ENCODE data around the gene NPM3. TPM values are rescaled to one million over a fixed set of nuclear protein-coding genes. Genes with fewer than 3 reads are reported as not detected.

Gene NPM3
- polyA plus RNA-seq, 1 experiment: 31.5 TPM

DNA sequence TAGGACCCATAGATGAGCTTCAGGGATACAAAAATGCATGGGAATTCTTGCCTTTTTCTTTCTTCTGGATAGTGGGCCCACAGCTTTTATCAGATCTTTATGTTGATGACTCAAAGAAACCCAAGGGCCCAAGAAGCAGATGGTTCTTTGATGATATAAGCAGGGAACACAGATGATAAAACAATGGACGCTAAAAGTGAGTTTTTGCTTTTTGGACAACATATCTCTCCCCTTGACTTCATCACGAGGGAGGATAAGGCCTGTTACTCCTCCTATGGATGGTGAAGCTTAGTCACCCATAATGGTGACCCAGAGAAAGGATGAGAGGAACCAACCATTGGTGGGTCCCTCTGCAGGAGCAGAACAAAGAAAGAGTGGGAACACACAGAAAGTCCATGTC lies 41.5 kb upstream of the NPM3 start:
- DNase-seq (ENCODE audit: low read depth, low spot score): no peak
- peak overlapping the region; percentile 11 for H3K27ac ChIP-seq (ENCODE audit: low read depth, low read length)
- TF ChIP-seq, protein P1, sequence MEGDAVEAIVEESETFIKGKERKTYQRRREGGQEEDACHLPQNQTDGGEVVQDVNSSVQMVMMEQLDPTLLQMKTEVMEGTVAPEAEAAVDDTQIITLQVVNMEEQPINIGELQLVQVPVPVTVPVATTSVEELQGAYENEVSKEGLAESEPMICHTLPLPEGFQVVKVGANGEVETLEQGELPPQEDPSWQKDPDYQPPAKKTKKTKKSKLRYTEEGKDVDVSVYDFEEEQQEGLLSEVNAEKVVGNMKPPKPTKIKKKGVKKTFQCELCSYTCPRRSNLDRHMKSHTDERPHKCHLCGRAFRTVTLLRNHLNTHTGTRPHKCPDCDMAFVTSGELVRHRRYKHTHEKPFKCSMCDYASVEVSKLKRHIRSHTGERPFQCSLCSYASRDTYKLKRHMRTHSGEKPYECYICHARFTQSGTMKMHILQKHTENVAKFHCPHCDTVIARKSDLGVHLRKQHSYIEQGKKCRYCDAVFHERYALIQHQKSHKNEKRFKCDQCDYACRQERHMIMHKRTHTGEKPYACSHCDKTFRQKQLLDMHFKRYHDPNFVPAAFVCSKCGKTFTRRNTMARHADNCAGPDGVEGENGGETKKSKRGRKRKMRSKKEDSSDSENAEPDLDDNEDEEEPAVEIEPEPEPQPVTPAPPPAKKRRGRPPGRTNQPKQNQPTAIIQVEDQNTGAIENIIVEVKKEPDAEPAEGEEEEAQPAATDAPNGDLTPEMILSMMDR (IDR thresholded peaks at IDR 0.05; ENCODE audit: low read depth, low read length): no peak
- no peaks in the 10 kb centered on the region for H3K27me3 ChIP-seq (ENCODE audit: control insufficient read depth, insufficient read depth, low read length)
- ChIA-PET POLR2A (no interaction called here), CTCF (interaction anchor here (1.0 kb wide), 1 partner anchor 12 kb away, joined by 9 read pairs; no protein-coding TSS in a partner anchor)
- no peak overlapping the region for H3K4me3 ChIP-seq (ENCODE audit: low read depth, low read length)
- H3K9me3 ChIP-seq (ENCODE audit: control insufficient read depth, insufficient read depth, low read length): no peaks in the 10 kb centered on the region; the same call in 1 of the 2 replicates

DNA sequence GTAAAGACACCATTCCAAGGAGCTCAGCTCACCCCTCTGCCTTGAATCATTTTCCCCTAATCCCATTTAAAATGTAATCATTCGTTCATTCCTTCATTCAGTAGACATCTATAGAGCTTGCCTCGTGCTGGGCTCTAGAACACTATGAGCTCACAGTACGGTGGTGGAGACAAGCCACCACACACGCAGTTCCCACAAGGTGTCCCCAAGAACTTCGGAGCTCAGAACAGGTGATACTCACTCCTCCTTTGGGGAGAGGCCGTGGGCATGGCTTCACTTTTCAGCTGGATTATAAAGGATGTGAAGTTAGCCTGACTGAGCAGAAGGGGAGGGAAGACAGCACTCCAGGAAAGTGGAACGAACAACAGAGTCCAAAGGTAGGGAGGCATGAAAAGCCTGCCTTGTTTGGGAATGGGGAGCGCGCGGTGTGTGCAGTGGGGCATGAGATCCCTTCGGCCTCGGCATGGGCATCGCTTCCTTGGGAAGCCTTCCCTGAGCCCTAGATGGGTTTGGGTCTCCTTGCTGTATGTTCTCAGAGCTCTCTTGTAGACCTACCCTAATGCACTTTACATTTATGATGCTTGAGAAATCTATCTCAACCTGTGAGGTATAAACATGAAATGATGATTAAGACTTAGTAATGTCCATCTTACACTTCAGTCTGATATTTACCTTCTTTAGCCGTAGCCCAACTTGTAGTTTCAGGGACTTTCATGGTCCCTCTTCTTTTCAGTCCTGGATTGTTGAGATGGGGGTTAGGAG lies 35.8 kb upstream of the NPM3 start:
- POLR2A ChIA-PET: interaction anchor here (0.6 to 2.0 kb wide), 15 partner anchors 8 to 776 kb away, joined by 3 to 17 read pairs (median 4); partner anchors contain the start of genes ARMH3, DPCD, HPS6 and NPM3
- no peak for DNase-seq (ENCODE audit: low read depth, low spot score)
- Histone ChIP-seq H3K4me3 (ENCODE audit: low read depth, low read length) (peak overlapping the region; percentile 98), H3K27me3 (ENCODE audit: control insufficient read depth, insufficient read depth, low read length) (no peaks in the 10 kb centered on the region), H3K27ac (ENCODE audit: low read depth, low read length) (peak overlapping the region; percentile 57), H3K9me3 (ENCODE audit: control insufficient read depth, insufficient read depth, low read length) (no peaks in the 10 kb centered on the region; the same call in 1 of the 2 replicates)
- CTCF ChIA-PET: interaction anchor here (0.6 to 2.9 kb wide), 7 partner anchors 17 to 215 kb away, joined by 3 to 19 read pairs (median 5); no protein-coding TSS in a partner anchor
- TF ChIP-seq, protein P1 (IDR thresholded peaks at IDR 0.05; ENCODE audit: low read depth, low read length): no peak

DNA sequence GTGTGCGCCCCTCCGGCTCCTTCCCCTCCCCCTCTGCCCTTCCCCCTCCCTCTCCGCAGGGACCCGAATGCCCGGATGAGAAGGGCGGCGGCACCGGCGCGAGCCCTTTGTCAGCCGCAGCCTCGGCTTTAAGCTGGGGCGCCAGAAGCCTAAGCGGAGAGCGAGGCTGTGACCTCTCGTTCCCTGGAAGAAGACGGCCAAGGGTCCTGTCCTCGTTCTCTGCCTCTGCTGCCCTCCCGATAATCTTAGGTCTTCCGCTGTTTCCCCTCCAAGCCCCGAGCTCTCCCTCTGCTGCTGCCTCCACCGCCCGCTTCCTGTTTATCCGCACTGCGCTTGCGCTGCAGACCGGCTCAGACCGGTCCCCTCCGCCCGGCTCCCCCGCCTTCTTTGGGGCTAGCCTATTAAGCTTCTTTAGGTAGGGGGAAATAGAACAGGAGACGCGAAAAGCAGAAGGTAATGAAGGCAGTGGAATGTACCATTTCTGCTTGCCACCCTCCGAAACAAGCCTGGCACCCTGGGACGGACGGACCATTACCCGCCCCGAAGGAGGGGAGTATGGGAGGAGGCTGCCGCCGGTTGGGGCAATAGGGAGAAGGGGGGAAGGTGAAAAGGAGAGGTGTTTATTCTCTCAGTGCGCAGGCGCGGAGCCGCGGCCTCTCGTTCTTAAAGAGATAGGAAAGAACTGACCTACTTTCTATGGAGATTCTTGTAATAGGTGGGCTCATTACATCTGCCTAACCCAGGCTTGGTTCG lies 35.0 kb upstream of the NPM3 start, which contains the start of gene OGA:
OGA (minus strand) TSS at position 326 of the 753 bp plus-strand sequence. CDS start 422 bp downstream, outside the sequence.
- POLR2A ChIA-PET: interaction anchor here (0.6 to 2.0 kb wide), 20 partner anchors 9 to 1579 kb away, joined by 3 to 17 read pairs (median 4); partner anchors contain the start of genes ARMH3, DPCD, HPS6 and NPM3
- CTCF ChIA-PET: interaction anchor here (0.6 to 2.9 kb wide), 7 partner anchors 17 to 759 kb away, joined by 3 to 19 read pairs (median 6); no protein-coding TSS in a partner anchor

DNA sequence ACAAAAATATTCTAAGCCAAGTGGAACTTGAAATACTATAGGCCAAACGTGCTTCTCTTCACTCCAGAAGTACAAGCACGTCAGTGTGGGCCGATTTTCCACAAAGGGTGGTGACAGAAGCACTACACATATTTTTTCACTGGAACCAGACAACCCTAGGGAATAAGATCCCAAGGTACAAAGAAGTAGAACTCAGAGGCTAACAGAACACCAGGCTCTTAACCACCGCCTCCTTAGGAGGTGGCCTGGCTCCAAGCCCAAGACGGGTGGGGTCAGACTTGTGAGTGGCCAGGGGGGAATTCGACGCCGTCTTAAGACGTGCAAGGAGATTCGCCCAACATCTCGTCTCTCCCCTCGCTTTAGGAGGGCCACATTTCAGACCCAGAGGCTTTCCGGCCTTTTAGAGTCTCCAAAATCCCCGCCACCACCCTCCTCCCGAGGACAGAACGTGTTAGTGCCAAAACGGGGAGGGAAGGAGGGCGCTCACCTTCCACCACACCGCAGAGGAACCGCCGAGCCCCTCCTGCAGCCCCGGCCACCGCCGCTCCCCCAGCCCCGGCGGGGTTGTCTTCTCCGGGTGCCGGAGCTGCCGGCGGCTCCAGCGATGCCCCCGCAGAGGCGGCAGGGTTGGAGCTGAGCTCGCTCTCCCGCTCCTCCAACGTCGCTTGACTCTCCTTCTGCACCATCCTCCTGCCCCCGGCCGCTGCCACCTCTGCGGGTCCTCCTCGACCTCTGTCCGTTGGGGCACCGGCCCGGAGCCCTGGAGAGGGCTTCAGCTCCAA lies 34.3 kb upstream of the NPM3 start:
- TF ChIP-seq, protein P1 (IDR thresholded peaks at IDR 0.05; ENCODE audit: low read depth, low read length): no peak
- CTCF ChIA-PET: interaction anchor here (0.7 to 2.9 kb wide), 4 partner anchors 23 to 758 kb away, joined by 3 to 19 read pairs (median 7); no protein-coding TSS in a partner anchor
- POLR2A ChIA-PET: interaction anchor here (0.6 to 2.0 kb wide), 19 partner anchors 10 to 1579 kb away, joined by 3 to 17 read pairs (median 3); partner anchors contain the start of genes ARMH3, DPCD, HPS6 and NPM3
- DNase-seq (ENCODE audit: low read depth, low spot score): peak; percentile 90
- Histone ChIP-seq H3K27ac (ENCODE audit: low read depth, low read length) (peak overlapping the region; percentile 90), H3K27me3 (ENCODE audit: control insufficient read depth, insufficient read depth, low read length) (no peaks in the 10 kb centered on the region), H3K4me3 (ENCODE audit: low read depth, low read length) (peak overlapping the region; percentile 98), H3K9me3 (ENCODE audit: control insufficient read depth, insufficient read depth, low read length) (no peaks in the 10 kb centered on the region; the same call in 1 of the 2 replicates)

More for the DNA sequence above, 35.0 kb upstream of the NPM3 start, which contains the start of gene OGA:
- Histone ChIP-seq H3K9me3 (ENCODE audit: control insufficient read depth, insufficient read depth, low read length) (no peaks in the 10 kb centered on the region; the same call in 1 of the 2 replicates), H3K27me3 (ENCODE audit: control insufficient read depth, insufficient read depth, low read length) (no peaks in the 10 kb centered on the region), H3K27ac (ENCODE audit: low read depth, low read length) (peak within 1 kb of the TSS; percentile 90), H3K4me3 (ENCODE audit: low read depth, low read length) (peak within 1 kb of the TSS; percentile 98)
- DNase-seq (ENCODE audit: low read depth, low spot score): peak; percentile 100
- TF ChIP-seq, protein P1 (IDR thresholded peaks at IDR 0.05; ENCODE audit: low read depth, low read length): no peak
